OCI-LY3 (cell line): ENCODE results near the gene RBBP8.
A peak's percentile ranks its signal among the peaks of the same experiment; 100 is the strongest.

ENCODE experiments used
- H2AFZ ChIP-seq: fragments of 200-600, 300-600 bp; shearing (Covaris generic); 2 replicates; pipeline ENCODE4 v1.6.0; 2014; ENCODE audit warnings: antibody characterized with exemption, low read depth, low read length
- H3K27ac ChIP-seq: fragments of 200-600, 300-600 bp; sonication (generic); 2 replicates; pipeline ENCODE4 v1.5.1; 2014; ENCODE audit warnings: mild to moderate bottlenecking, low read length, moderate library complexity, mixed read lengths
- H3K27me3 ChIP-seq: fragments of 200-600, 300-600 bp; sonication (generic); 2 replicates; pipeline ENCODE4 v1.6.1; 2014; ENCODE audit warnings: low read depth, low read length, mixed read lengths
- H3K36me3 ChIP-seq: fragments of 200-600, 300-600 bp; sonication (generic); replicated peaks from 2 replicates; pipeline ENCODE3; 2014; ENCODE audit warnings: low read depth, low read length, mixed read lengths
- H3K4me1 ChIP-seq: fragments of 300-600, 200-600 bp; sonication (generic); 2 replicates; pipeline ENCODE4 v1.6.1; 2014; ENCODE audit warnings: low read length, mixed read lengths
- H3K4me2 ChIP-seq: fragments of 200-600, 300-600 bp; sonication (generic); 2 replicates; pipeline ENCODE4 v1.6.1; 2014; ENCODE audit warnings: low read length, mixed read lengths
- H3K4me3 ChIP-seq: fragments of 300-600, 200-600 bp; sonication (generic); 2 replicates; pipeline ENCODE4 v1.5.1; 2014; ENCODE audit warnings: antibody characterized with exemption, mild to moderate bottlenecking, low read length, moderate library complexity
- H3K79me2 ChIP-seq: fragments of 300-600, 200-600 bp; shearing (Covaris generic); 2 replicates; pipeline ENCODE4 v1.6.1; 2014; ENCODE audit warnings: mild to moderate bottlenecking, low read length, mixed read lengths
- H3K9ac ChIP-seq: fragments of 300-600, 200-600 bp; shearing (Covaris generic); 2 replicates; pipeline ENCODE4 v1.6.0; 2014; ENCODE audit warnings: mild to moderate bottlenecking, low read length, moderate library complexity
- H3K9me3 ChIP-seq: fragments of 200-600, 300-600 bp; shearing (Covaris generic); 2 replicates; pipeline ENCODE4 v1.6.1; 2014; ENCODE audit warnings: low read length, mixed read lengths; ENCODE audit not compliant: insufficient read depth
- H4K20me1 ChIP-seq: fragments of 200-600, 300-600 bp; sonication (generic); 2 replicates; pipeline ENCODE4 v1.6.1; 2016; ENCODE audit warnings: low read length, mixed read lengths; ENCODE audit not compliant: insufficient read depth
- EZH2phosphoT487 ChIP-seq: fragments of 200-600 bp; shearing (Covaris generic); IDR thresholded peaks from 2 replicates; pipeline ENCODE4 v1.6.1; 2018; ENCODE audit warnings: antibody characterized with exemption, mixed run types, low read depth
- TF ChIP-seq, protein P1 (sequence below): fragments of 200-600, 300-600 bp; sonication (generic); IDR thresholded peaks from 2 replicates; pipeline ENCODE4 v1.5.1; 2014; ENCODE audit warnings: antibody characterized with exemption, low read length, low read depth

RBBP8 gene

GRCh38 chr18:22983175-22983574, 50.0 kb downstream of the RBBP8 start:
- no peak overlapping the region for H3K4me2 ChIP-seq
- no peaks in the 10 kb centered on the region for H3K27me3 ChIP-seq
- no peak overlapping the region for H3K27ac ChIP-seq
- peaks cover 16% of the 10 kb centered on the region for H3K4me1 ChIP-seq
- H3K36me3 ChIP-seq = peaks cover 20% of the 10 kb centered on the region
- no peak overlapping the region for H3K9ac ChIP-seq
- H2AFZ ChIP-seq = no peak overlapping the region
- TF ChIP-seq, protein P1, sequence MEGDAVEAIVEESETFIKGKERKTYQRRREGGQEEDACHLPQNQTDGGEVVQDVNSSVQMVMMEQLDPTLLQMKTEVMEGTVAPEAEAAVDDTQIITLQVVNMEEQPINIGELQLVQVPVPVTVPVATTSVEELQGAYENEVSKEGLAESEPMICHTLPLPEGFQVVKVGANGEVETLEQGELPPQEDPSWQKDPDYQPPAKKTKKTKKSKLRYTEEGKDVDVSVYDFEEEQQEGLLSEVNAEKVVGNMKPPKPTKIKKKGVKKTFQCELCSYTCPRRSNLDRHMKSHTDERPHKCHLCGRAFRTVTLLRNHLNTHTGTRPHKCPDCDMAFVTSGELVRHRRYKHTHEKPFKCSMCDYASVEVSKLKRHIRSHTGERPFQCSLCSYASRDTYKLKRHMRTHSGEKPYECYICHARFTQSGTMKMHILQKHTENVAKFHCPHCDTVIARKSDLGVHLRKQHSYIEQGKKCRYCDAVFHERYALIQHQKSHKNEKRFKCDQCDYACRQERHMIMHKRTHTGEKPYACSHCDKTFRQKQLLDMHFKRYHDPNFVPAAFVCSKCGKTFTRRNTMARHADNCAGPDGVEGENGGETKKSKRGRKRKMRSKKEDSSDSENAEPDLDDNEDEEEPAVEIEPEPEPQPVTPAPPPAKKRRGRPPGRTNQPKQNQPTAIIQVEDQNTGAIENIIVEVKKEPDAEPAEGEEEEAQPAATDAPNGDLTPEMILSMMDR = peak; percentile 65
- TF ChIP-seq EZH2phosphoT487 = no peak
- H3K4me3 ChIP-seq = no peak overlapping the region
- no peaks in the 10 kb centered on the region for H3K9me3 ChIP-seq
- H3K79me2 ChIP-seq = no peaks in the 10 kb centered on the region
- no peaks in the 10 kb centered on the region for H4K20me1 ChIP-seq

- TF ChIP-seq, protein P1 = no peak
- no peak for TF ChIP-seq EZH2phosphoT487
- Histone ChIP-seq H3K27me3 (no peaks in the 10 kb centered on the region), H3K36me3 (peaks cover 24% of the 10 kb centered on the region), H2AFZ (no peak overlapping the region), H3K27ac (no peak overlapping the region), H3K79me2 (no peaks in the 10 kb centered on the region), H4K20me1 (no peaks in the 10 kb centered on the region), H3K9ac (no peak overlapping the region), H3K4me1 (peaks cover 9% of the 10 kb centered on the region), H3K9me3 (no peaks in the 10 kb centered on the region), H3K4me3 (no peak overlapping the region), H3K4me2 (no peak overlapping the region)
These were observed 52.1 kb downstream of the RBBP8 start for GRCh38 chr18:22985250-22985649.

GRCh38 chr18:22987547-22988189, 54.5 kb downstream of the RBBP8 start:
- Histone ChIP-seq H3K36me3 (peaks cover 31% of the 10 kb centered on the region), H3K4me2 (no peak overlapping the region), H4K20me1 (no peaks in the 10 kb centered on the region), H3K27me3 (no peaks in the 10 kb centered on the region), H3K4me3 (no peak overlapping the region), H3K27ac (no peak overlapping the region), H3K9me3 (no peaks in the 10 kb centered on the region), H3K79me2 (no peaks in the 10 kb centered on the region), H3K9ac (no peak overlapping the region), H2AFZ (no peak overlapping the region), H3K4me1 (no peaks in the 10 kb centered on the region)
- TF ChIP-seq, protein P1 = no peak
- no peak for TF ChIP-seq EZH2phosphoT487

- no peaks in the 10 kb centered on the region for H3K79me2 ChIP-seq
- no peak overlapping the region for H2AFZ ChIP-seq
- H4K20me1 ChIP-seq = no peaks in the 10 kb centered on the region
- H3K27me3 ChIP-seq = no peaks in the 10 kb centered on the region
- H3K36me3 ChIP-seq = peaks cover 34% of the 10 kb centered on the region
- H3K4me2 ChIP-seq = no peak overlapping the region
- H3K9me3 ChIP-seq = no peaks in the 10 kb centered on the region
- H3K9ac ChIP-seq = no peak overlapping the region
- no peak overlapping the region for H3K27ac ChIP-seq
- H3K4me3 ChIP-seq = no peak overlapping the region
- no peak for TF ChIP-seq EZH2phosphoT487
- TF ChIP-seq, protein P1 = no peak
- no peaks in the 10 kb centered on the region for H3K4me1 ChIP-seq
These were observed 55.1 kb downstream of the RBBP8 start for GRCh38 chr18:22988208-22988607.
